HepG2 (cell line): ENCODE results near the gene MYH9. TPM values are rescaled to one million over a fixed set of nuclear protein-coding genes. Genes with fewer than 3 reads are reported as not detected.

Experiments
- ATAC-seq: fragments of 200-7000 bp; cut with Tn5 transposase; 3 replicates; pipeline ENCODE4 v1.9.1; 2020; ENCODE audit warnings: mild to moderate bottlenecking, moderate library complexity
- BruUV-seq: library from RNA; stranded (reverse); fragments of 400-500 nt; replicated peaks from 2 replicates; lab custom pipeline; 2021; lab: Mats Ljungman, UMichigan
- CTCF ChIA-PET: fragments of 300-600 bp; formaldehyde crosslinking; extraction: SDS; loops from one replicate; lab custom pipeline; 2021; ENCODE audit warnings: low total read pairs, inconsistent platforms, low intra/inter-chr PET ratio; lab: Yijun Ruan, JAX
- POLR2A ChIA-PET: fragments of 350-600 bp; sonication (Branson Sonifier 250); formaldehyde crosslinking; loops from one replicate; lab custom pipeline; 2020; ENCODE audit warnings: antibody characterized with exemption, inconsistent platforms; lab: Yijun Ruan, JAX
- DNase-seq: peaks from one replicate; pipeline ENCODE4 v3.0.0-alpha.2; 2015; ENCODE audit warnings: low spot score
- FAIRE-seq: peaks from 3 replicates; lab custom pipeline; 2011; peaks lifted over from hg19 to GRCh38; lab: Jason Lieb, UNC
- H2AFZ ChIP-seq: one replicate; pipeline ENCODE4 v1.6.1; 2011; ENCODE audit warnings: low read length, inconsistent platforms
- H3K27ac ChIP-seq: fragments of 300-600 bp; 3 replicates; pipeline ENCODE4 v1.8.0; 2011; ENCODE audit warnings: mixed run types, mild to moderate bottlenecking, mixed read lengths, low read length, inconsistent platforms; ENCODE audit not compliant: insufficient read depth; ENCODE audit errors: extremely low read length
- H3K27me3 ChIP-seq, 2 experiments: fragments of 200-600 bp in 1 of 2; 2 replicates in 1 of 2; 3 replicates in 1 of 2; pipeline versions ENCODE4 v1.6.0 to v1.8.0; 2011; ENCODE audit warnings: low read length in 2 of 2, mild to moderate bottlenecking in 2 of 2, moderate library complexity in 2 of 2, inconsistent platforms in 1 of 2; ENCODE audit not compliant: insufficient read depth in 2 of 2, control insufficient read depth in 1 of 2
- H3K36me3 ChIP-seq, 2 experiments: fragments of 200-600 bp in 1 of 2; replicated peaks in 1 of 2; 2 replicates in 1 of 2; 3 replicates in 1 of 2; pipeline versions ENCODE4 v1.5.1 to v1.8.0; 2011; ENCODE audit warnings: low read length in 2 of 2, inconsistent platforms in 1 of 2; ENCODE audit not compliant: insufficient read depth in 2 of 2, control insufficient read depth in 1 of 2
- H3K4me1 ChIP-seq: 2 replicates; pipeline ENCODE4 v1.5.1; 2012; ENCODE audit warnings: low read length, inconsistent platforms; ENCODE audit not compliant: insufficient read depth
- H3K4me2 ChIP-seq: 2 replicates; pipeline ENCODE4 v1.6.0; 2011; ENCODE audit warnings: low read depth, low read length, inconsistent platforms
- H3K4me3 ChIP-seq, 3 experiments: fragments of 200-600 bp in 1 of 3; sonication (generic), shearing (Covaris generic) in 1 of 3; replicated peaks in 1 of 3; 2 replicates each; pipeline ENCODE4 v1.5.1; 2011 to 2016; ENCODE audit warnings: low read length in 3 of 3, inconsistent platforms in 2 of 3, low read depth in 2 of 3, mild to moderate bottlenecking in 2 of 3, control low read depth in 1 of 3, mixed read lengths in 1 of 3; ENCODE audit not compliant: insufficient read depth in 1 of 3
- H3K79me2 ChIP-seq: one replicate; pipeline ENCODE4 v1.6.1; 2011; ENCODE audit warnings: low read length, inconsistent platforms; ENCODE audit not compliant: insufficient read depth
- H3K9ac ChIP-seq: 2 replicates; pipeline ENCODE4 v1.6.0; 2011; ENCODE audit warnings: mild to moderate bottlenecking, low read depth, low read length, inconsistent platforms; ENCODE audit not compliant: insufficient read depth
- H3K9me3 ChIP-seq: 2 replicates; pipeline ENCODE4 v1.5.1; 2012; ENCODE audit warnings: mild to moderate bottlenecking, low read length
- H4K20me1 ChIP-seq: 2 replicates; pipeline ENCODE4 v1.6.0; 2011; ENCODE audit warnings: inconsistent platforms, mild to moderate bottlenecking, low read length, moderate library complexity; ENCODE audit not compliant: insufficient read depth
- AGO2 ChIP-seq: fragments of 200-400 bp; formaldehyde crosslinking; optimal IDR thresholded peaks from 2 replicates; pipeline ENCODE3; 2017; ENCODE audit warnings: mild to moderate bottlenecking, low read depth, low read length, moderate library complexity
- GMEB2 ChIP-seq: IDR thresholded peaks from 2 replicates; pipeline ENCODE4 v1.6.1; 2016; ENCODE audit warnings: missing biosample characterization, missing genetic modification reagents, low read depth
- JUNB ChIP-seq: sonication (generic); formaldehyde crosslinking; IDR thresholded peaks from 2 replicates; pipeline ENCODE4 v1.8.0; 2022; ENCODE audit warnings: missing genetic modification reagents, mild to moderate bottlenecking, borderline replicate concordance
- SYNCRIP ChIP-seq: fragments of 200-400 bp; formaldehyde crosslinking; IDR thresholded peaks from 2 replicates; pipeline ENCODE4 v1.6.1; 2018; ENCODE audit warnings: mild to moderate bottlenecking, low read depth, low read length; ENCODE audit not compliant: insufficient read depth
- WGBS: methylation state at CpG from one replicate; pipeline ENCODE4 v1.1.6; 2017; ENCODE audit warnings: low lambda C conversion rate; 5-methylcytosine and 5-hydroxymethylcytosine counted together
- in situ Hi-C: cut with HindIII; loops from 2 replicates; pipeline ENCODE4 v1.10.0; 2017; ENCODE audit warnings: low pct_unique_long_range_greater_than_20kb; ENCODE audit not compliant: extremely low pct_ligation_motif_present
- intact Hi-C: fragments of 100-400 bp; cut with micrococcal nuclease; formaldehyde crosslinking; loops from one replicate; pipeline ENCODE4 v1.10.0; 2022; ENCODE audit not compliant: unreplicated experiment
- polyA plus RNA-seq, 8 experiments: library from polyadenylated mRNA; depleted of rRNA in 3 of 8; stranded (reverse) in 7 of 8; unstranded in 1 of 8; fragments of >200 nt; fragmentation: Illumina TruSeq in 4 of 8; extraction: Trizol in 4 of 8; gene quantifications; 2 replicates each; pipeline versions ENCODE4 v1.2.1 to v1.2.3, GENCODE V29; 2011 to 2016; ENCODE audit warnings: low read depth in 4 of 8, missing spikeins in 1 of 8, mixed read lengths in 1 of 8; ENCODE audit not compliant: insufficient read depth in 1 of 8
- total RNA-seq, 5 experiments: library from RNA; depleted of rRNA; stranded (reverse); fragments of >200 nt; fragmentation: Illumina TruSeq; extraction: Trizol; gene quantifications; 2 replicates each; pipeline ENCODE4 v1.2.3, GENCODE V29; 2016; ENCODE audit warnings: low read depth in 1 of 5
- TF ChIP-seq, protein P1 (sequence below): sonication (generic); formaldehyde crosslinking; IDR thresholded peaks from 2 replicates; pipeline ENCODE4 v1.4.0; 2020; ENCODE audit warnings: missing genetic modification reagents, mild to moderate bottlenecking, borderline replicate concordance
- TF ChIP-seq, protein P2 (sequence below): sonication (generic); formaldehyde crosslinking; IDR thresholded peaks from 2 replicates; pipeline ENCODE4; 2020; ENCODE audit warnings: missing genetic modification reagents, mild to moderate bottlenecking, borderline replicate concordance

MYH9 gene
- total and polyA plus RNA-seq, 2 of the 13 experiments (the other 11 are each of a cell fraction or from before 2014, with no cell fraction given) = 50.7 to 98.5 TPM

DNA sequence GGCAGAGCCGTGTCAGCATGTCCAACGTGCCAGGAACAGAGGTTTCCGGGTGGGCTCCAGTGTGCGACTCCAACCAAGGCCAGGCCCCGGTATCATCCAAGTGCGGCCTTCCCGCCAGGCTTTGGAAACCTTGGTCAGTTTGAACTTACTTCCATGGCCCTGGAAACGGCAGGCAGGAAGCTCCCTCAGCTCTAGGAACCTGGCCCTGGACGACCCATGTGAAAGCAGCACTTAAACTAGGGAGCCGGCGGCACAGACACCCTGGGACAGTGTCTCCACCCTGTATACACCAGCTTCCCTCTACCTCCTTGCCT, 65.2 kb downstream of the MYH9 start (continued):
- no peak for TF ChIP-seq SYNCRIP
- TF ChIP-seq GMEB2 (CRISPR knock-in tag) = no peak

GRCh38 chr22:36321797-36322601, 65.8 kb downstream of the MYH9 start:
- H3K4me2 ChIP-seq = no peak overlapping the region
- H3K9me3 ChIP-seq = no peaks in the 10 kb centered on the region
- no peak for FAIRE-seq
- no peaks in the 10 kb centered on the region for H3K79me2 ChIP-seq
- no peak overlapping the region for H3K4me3 ChIP-seq
- ChIA-PET POLR2A (no interaction called here), CTCF (no interaction called here)
- no peaks in the 10 kb centered on the region for H4K20me1 ChIP-seq
- in situ Hi-C loops (no loop called here), intact Hi-C loops (no loop called here)
- H3K27ac ChIP-seq = no peak overlapping the region
- DNase-seq = no peak
- WGBS = 98% methylated on average over 5 of the region's 37 CpGs
- H3K27me3 ChIP-seq = no peaks in the 10 kb centered on the region
- BruUV-seq = no TSS peak
- ATAC-seq = no peak
- H3K36me3 ChIP-seq = peaks cover 63 to 96% of the 10 kb centered on the region in 2 experiments
- H3K9ac ChIP-seq = no peak overlapping the region
- no peak overlapping the region for H2AFZ ChIP-seq
- peaks cover 13% of the 10 kb centered on the region for H3K4me1 ChIP-seq
- TF ChIP-seq JUNB (CRISPR knock-in tag) = no peak
- TF ChIP-seq, protein P1, sequence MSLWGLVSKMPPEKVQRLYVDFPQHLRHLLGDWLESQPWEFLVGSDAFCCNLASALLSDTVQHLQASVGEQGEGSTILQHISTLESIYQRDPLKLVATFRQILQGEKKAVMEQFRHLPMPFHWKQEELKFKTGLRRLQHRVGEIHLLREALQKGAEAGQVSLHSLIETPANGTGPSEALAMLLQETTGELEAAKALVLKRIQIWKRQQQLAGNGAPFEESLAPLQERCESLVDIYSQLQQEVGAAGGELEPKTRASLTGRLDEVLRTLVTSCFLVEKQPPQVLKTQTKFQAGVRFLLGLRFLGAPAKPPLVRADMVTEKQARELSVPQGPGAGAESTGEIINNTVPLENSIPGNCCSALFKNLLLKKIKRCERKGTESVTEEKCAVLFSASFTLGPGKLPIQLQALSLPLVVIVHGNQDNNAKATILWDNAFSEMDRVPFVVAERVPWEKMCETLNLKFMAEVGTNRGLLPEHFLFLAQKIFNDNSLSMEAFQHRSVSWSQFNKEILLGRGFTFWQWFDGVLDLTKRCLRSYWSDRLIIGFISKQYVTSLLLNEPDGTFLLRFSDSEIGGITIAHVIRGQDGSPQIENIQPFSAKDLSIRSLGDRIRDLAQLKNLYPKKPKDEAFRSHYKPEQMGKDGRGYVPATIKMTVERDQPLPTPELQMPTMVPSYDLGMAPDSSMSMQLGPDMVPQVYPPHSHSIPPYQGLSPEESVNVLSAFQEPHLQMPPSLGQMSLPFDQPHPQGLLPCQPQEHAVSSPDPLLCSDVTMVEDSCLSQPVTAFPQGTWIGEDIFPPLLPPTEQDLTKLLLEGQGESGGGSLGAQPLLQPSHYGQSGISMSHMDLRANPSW (CRISPR knock-in tag) = no peak
- TF ChIP-seq AGO2 = peak; percentile 77
- TF ChIP-seq, protein P2, sequence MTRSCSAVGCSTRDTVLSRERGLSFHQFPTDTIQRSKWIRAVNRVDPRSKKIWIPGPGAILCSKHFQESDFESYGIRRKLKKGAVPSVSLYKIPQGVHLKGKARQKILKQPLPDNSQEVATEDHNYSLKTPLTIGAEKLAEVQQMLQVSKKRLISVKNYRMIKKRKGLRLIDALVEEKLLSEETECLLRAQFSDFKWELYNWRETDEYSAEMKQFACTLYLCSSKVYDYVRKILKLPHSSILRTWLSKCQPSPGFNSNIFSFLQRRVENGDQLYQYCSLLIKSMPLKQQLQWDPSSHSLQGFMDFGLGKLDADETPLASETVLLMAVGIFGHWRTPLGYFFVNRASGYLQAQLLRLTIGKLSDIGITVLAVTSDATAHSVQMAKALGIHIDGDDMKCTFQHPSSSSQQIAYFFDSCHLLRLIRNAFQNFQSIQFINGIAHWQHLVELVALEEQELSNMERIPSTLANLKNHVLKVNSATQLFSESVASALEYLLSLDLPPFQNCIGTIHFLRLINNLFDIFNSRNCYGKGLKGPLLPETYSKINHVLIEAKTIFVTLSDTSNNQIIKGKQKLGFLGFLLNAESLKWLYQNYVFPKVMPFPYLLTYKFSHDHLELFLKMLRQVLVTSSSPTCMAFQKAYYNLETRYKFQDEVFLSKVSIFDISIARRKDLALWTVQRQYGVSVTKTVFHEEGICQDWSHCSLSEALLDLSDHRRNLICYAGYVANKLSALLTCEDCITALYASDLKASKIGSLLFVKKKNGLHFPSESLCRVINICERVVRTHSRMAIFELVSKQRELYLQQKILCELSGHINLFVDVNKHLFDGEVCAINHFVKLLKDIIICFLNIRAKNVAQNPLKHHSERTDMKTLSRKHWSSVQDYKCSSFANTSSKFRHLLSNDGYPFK (CRISPR knock-in tag) = no peak
